ENCODE data around the gene CMKLR1. TPM values are rescaled to one million over a fixed set of nuclear protein-coding genes. Genes with fewer than 3 reads are reported as not detected.

The CMKLR1 gene
- total RNA-seq, 4 donors from 2014 or later = 10.2 to 14.5 (median 12.6) TPM

DNA sequence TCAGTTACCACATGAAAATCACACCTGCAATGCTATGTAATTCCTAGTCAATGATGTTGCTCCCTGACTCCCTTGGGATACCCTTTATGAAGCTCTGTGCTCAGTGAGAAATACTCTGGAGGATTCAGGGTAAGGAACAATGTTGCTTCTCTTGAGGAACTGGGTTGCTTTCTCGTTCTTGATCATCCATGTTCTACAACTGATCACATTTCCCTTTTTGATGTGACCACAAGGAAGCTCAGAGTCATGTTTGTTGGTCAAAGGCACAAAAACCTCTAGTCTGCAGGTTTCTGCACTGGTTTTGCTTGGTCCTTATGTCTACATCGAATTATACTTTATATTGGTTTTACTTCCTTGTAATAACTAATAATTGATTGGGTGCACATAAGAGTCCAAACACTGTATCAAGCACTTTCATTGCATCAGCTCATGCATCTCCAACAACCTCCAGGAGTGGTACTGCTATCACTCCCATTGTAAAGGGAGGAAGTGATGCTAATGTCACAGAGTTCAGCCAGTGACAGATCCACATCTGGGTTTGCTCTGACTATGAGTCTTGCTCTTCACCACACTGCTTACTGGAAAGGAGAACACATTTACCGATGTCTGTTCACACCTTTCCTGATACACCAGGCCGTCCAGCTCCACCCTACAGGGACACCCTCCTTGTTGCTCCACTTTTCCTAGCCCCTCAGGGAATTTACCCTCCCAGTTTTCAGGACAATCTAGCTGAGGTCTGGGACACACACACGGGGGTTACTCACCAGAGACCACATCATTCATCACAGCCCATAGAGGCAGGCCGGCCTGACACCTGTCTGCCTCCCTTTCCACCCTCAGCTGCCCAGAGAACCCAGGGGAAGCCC, 41.0 kb downstream of the CMKLR1 start:
- H3K27ac ChIP-seq (replicated peaks in 1 of 4) = no peak overlapping the region
- no peaks in the 10 kb centered on the region for H3K36me3 ChIP-seq
- H3K9me3 ChIP-seq = no peaks in the 10 kb centered on the region
- intact Hi-C loops (cut with DNase I) = no loop called here
- WGBS = 85% methylated on average over 6 of the region's 6 CpGs
- H3K4me3 ChIP-seq = no peak overlapping the region
- peaks cover 7 to 25% (median 11%) of the 10 kb centered on the region in 4 donors for H3K4me1 ChIP-seq
- TF ChIP-seq, protein P1, sequence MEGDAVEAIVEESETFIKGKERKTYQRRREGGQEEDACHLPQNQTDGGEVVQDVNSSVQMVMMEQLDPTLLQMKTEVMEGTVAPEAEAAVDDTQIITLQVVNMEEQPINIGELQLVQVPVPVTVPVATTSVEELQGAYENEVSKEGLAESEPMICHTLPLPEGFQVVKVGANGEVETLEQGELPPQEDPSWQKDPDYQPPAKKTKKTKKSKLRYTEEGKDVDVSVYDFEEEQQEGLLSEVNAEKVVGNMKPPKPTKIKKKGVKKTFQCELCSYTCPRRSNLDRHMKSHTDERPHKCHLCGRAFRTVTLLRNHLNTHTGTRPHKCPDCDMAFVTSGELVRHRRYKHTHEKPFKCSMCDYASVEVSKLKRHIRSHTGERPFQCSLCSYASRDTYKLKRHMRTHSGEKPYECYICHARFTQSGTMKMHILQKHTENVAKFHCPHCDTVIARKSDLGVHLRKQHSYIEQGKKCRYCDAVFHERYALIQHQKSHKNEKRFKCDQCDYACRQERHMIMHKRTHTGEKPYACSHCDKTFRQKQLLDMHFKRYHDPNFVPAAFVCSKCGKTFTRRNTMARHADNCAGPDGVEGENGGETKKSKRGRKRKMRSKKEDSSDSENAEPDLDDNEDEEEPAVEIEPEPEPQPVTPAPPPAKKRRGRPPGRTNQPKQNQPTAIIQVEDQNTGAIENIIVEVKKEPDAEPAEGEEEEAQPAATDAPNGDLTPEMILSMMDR (IDR thresholded peaks at IDR 0.05) = no peak
- TF ChIP-seq EP300 (IDR thresholded peaks at IDR 0.05) (no peak), POLR2AphosphoS5 (IDR thresholded peaks at IDR 0.05) (no peak), POLR2A (IDR thresholded peaks at IDR 0.05; ENCODE audit: low read depth) (no peak)
- DNase-seq (ENCODE audit: extremely low spot score) = no peak
- peaks cover 0 to 9% (median 0%) of the 10 kb centered on the region in 4 donors for H3K27me3 ChIP-seq

DNA sequence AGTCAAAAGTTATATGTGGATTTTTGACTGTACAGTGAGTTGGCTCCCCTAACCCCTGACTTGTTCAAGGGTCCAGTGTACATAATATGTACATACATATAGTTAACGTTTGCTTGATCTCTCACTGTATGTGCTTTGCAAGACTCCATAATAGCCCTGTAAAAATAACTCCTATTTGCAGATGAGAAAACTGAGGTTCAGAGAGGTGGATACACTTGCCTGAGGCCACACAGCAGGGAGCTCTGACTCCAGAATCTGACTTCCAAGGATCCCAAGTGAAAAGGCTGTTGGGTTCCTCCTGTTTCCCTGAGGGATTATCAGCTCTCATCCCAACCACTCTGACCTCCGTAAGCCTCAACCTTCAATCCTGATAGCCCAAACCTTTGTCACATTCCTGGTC, 41.7 kb downstream of the CMKLR1 start:
- H3K9me3 ChIP-seq = no peaks in the 10 kb centered on the region
- DNase-seq (ENCODE audit: extremely low spot score) = no peak
- TF ChIP-seq EP300 (IDR thresholded peaks at IDR 0.05) = no peak
- TF ChIP-seq POLR2AphosphoS5 (IDR thresholded peaks at IDR 0.05) = no peak
- TF ChIP-seq, protein P1 (IDR thresholded peaks at IDR 0.05) = no peak
- no peak for TF ChIP-seq POLR2A (IDR thresholded peaks at IDR 0.05; ENCODE audit: low read depth)
- H3K4me3 ChIP-seq = no peak overlapping the region
- peaks cover 1 to 18% (median 6%) of the 10 kb centered on the region in 4 donors for H3K4me1 ChIP-seq
- H3K27ac ChIP-seq (replicated peaks in 1 of 4) = no peak overlapping the region
- 89% methylated on average over 2 of the region's 2 CpGs for WGBS
- H3K27me3 ChIP-seq = peaks cover 0 to 9% (median 0%) of the 10 kb centered on the region in 4 donors
- H3K36me3 ChIP-seq = peaks cover 0 to 6% (median 0%) of the 10 kb centered on the region in 4 donors
- intact Hi-C loops (cut with DNase I) = no loop called here

DNA sequence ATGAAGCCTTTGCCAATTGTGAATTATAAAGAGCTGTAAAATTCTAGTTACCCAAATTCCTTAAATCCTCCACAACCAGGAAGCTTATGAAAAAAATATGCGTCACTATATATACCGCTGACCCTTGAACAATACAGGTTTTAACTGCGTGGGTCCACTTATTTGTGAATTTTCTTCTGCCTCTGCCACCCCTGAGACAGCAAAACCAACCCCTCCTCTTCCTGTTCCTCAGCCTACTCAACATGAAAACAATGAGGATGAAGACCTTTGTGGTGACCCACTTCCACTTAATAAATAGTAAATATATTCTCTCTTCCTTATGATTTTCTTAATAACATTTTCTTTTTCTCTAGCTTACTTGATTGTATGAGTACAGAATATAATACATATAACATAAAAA, 42.2 kb downstream of the CMKLR1 start:
- Histone ChIP-seq H3K4me3 (no peak overlapping the region), H3K4me1 (peaks cover 0 to 13% (median 3%) of the 10 kb centered on the region in 4 donors), H3K27me3 (peaks cover 0 to 9% (median 0%) of the 10 kb centered on the region in 4 donors), H3K9me3 (no peaks in the 10 kb centered on the region), H3K27ac (replicated peaks in 1 of 4) (no peak overlapping the region), H3K36me3 (peaks cover 0 to 11% (median 0%) of the 10 kb centered on the region in 4 donors)
- no peak for DNase-seq (ENCODE audit: extremely low spot score)
- TF ChIP-seq, protein P1 (IDR thresholded peaks at IDR 0.05) = no peak
- TF ChIP-seq EP300 (IDR thresholded peaks at IDR 0.05) (no peak), POLR2A (IDR thresholded peaks at IDR 0.05; ENCODE audit: low read depth) (no peak), POLR2AphosphoS5 (IDR thresholded peaks at IDR 0.05) (no peak)
- intact Hi-C loops (cut with DNase I) = no loop called here
- 62% methylated on average over 3 of the region's 3 CpGs for WGBS

DNA sequence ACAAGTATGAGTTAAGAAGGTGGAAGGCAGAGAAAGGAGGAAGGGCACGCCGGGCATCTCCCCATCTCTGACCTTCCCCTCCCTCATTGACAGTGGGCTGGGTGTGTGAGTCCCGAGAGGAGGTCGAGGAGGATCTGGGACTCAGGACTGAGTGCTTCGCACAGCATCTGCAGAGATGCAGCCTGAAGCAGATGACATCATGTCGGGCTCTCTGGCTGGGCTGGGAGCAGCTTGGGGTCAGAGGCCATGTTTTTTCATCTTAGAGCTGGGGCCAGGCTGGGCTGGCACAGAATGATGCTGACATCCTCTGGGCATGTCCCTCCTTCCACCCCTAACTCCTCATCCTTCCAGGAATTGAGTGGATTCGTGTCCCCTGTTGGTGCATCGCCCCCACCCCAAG, 43.5 kb downstream of the CMKLR1 start:
- peaks cover 0 to 12% (median 0%) of the 10 kb centered on the region in 4 donors for H3K36me3 ChIP-seq
- no peaks in the 10 kb centered on the region for H3K9me3 ChIP-seq
- no peak overlapping the region for H3K4me3 ChIP-seq
- WGBS = 65% methylated on average over 7 of the region's 8 CpGs
- DNase-seq (ENCODE audit: extremely low spot score) = no peak
- TF ChIP-seq POLR2A (IDR thresholded peaks at IDR 0.05; ENCODE audit: low read depth) = no peak
- TF ChIP-seq, protein P1 (IDR thresholded peaks at IDR 0.05) = no peak
- no peak for TF ChIP-seq POLR2AphosphoS5 (IDR thresholded peaks at IDR 0.05)
- TF ChIP-seq EP300 (IDR thresholded peaks at IDR 0.05) = no peak
- H3K27me3 ChIP-seq = peaks cover 0 to 9% (median 0%) of the 10 kb centered on the region in 4 donors
- no peak overlapping the region for H3K27ac ChIP-seq (replicated peaks in 1 of 4)
- intact Hi-C loops (cut with DNase I) = no loop called here
- H3K4me1 ChIP-seq = peaks cover 0 to 9% (median 4%) of the 10 kb centered on the region in 4 donors
